HG03103 (cell line): ENCODE data around the gene ZNF557.

Experiments used
- ATAC-seq: cut with Tn5 transposase; IDR thresholded peaks from one replicate; pipeline ENCODE4 v1.9.1; 2021; ENCODE audit warnings: low read depth; ENCODE audit not compliant: unreplicated experiment

ZNF557 gene

GRCh38 chr19:7072541-7072940, 3.0 kb downstream of the ZNF557 start:
- no peak for ATAC-seq

GRCh38 chr19:7074705-7075282, 5.3 kb downstream of the ZNF557 start:
- ATAC-seq, result no peak

GRCh38 chr19:7076151-7076550, 6.6 kb downstream of the ZNF557 start:
- ATAC-seq, result no peak

- no peak for ATAC-seq
These were observed 8.5 kb downstream of the ZNF557 start for GRCh38 chr19:7078008-7078407.

GRCh38 chr19:7083076-7083956, 13.8 kb downstream of the ZNF557 start:
- no peak for ATAC-seq

- ATAC-seq, result no peak
These were observed 19.5 kb downstream of the ZNF557 start for GRCh38 chr19:7088999-7089398.

GRCh38 chr19:7098096-7098495, 28.6 kb downstream of the ZNF557 start:
- no peak for ATAC-seq

GRCh38 chr19:7098701-7099596, 29.4 kb downstream of the ZNF557 start:
- ATAC-seq, result peak; percentile 71

GRCh38 chr19:7099597-7099921, 30.1 kb downstream of the ZNF557 start:
- no peak for ATAC-seq

GRCh38 chr19:7101498-7102253, 32.2 kb downstream of the ZNF557 start:
- no peak for ATAC-seq

- ATAC-seq, result no peak
These were observed 35.4 kb downstream of the ZNF557 start for GRCh38 chr19:7104747-7105447.

- no peak for ATAC-seq
These were observed 37.5 kb downstream of the ZNF557 start for GRCh38 chr19:7106711-7107657.

GRCh38 chr19:7109678-7110289, 40.3 kb downstream of the ZNF557 start:
- ATAC-seq, result no peak

GRCh38 chr19:7112675-7113074, 43.2 kb downstream of the ZNF557 start:
- ATAC-seq, result no peak

- ATAC-seq, result no peak
These were observed 43.7 kb downstream of the ZNF557 start for GRCh38 chr19:7113233-7113632.

GRCh38 chr19:7115721-7116120, 46.2 kb downstream of the ZNF557 start:
- no peak for ATAC-seq

GRCh38 chr19:7117248-7117647, 47.7 kb downstream of the ZNF557 start:
- no peak for ATAC-seq

GRCh38 chr19:7119582-7119981, 50.1 kb downstream of the ZNF557 start:
- no peak for ATAC-seq
